HEK293 (cell line): ENCODE measurements around the gene CHAC2.
"Not testable (repeated sequence)": the region's sequence is repeated elsewhere in the genome, so short reads cannot be mapped to it uniquely, and the experiment has no call there.

Experiments
- CTCF ChIA-PET: fragments of 350-600 bp; formaldehyde crosslinking; extraction: SDS; loops from one replicate; lab custom pipeline; 2021; ENCODE audit warnings: antibody characterized with exemption; lab: Yijun Ruan, JAX
- POLR2A ChIA-PET: fragments of 300-600 bp; formaldehyde crosslinking; extraction: SDS; loops from one replicate; lab custom pipeline; 2020; ENCODE audit warnings: antibody characterized with exemption, inconsistent platforms; lab: Yijun Ruan, JAX
- H3K27ac ChIP-seq: fragments of 200-500 bp; sonication (Bioruptor generic); 2 replicates; pipeline ENCODE4 v1.5.1; 2014; ENCODE audit warnings: low read depth, low read length, control low read depth, inconsistent platforms; ENCODE audit errors: extremely low read depth
- H3K36me3 ChIP-seq, 2 experiments: fragments of 200-500 bp in 1 of 2; sonication (Bioruptor generic) in 1 of 2; 1 replicate in 1 of 2; 2 replicates in 1 of 2; pipeline ENCODE4 v1.5.1; 2014 to 2017; ENCODE audit warnings: inconsistent platforms in 2 of 2, low read length in 2 of 2; ENCODE audit not compliant: control insufficient read depth in 2 of 2, insufficient read depth in 1 of 2
- H3K4me1 ChIP-seq: fragments of 200-500 bp; sonication (Bioruptor generic); 2 replicates; pipeline ENCODE4 v1.5.1; 2014; ENCODE audit warnings: mild to moderate bottlenecking, low read length, inconsistent platforms; ENCODE audit not compliant: control insufficient read depth, insufficient read depth
- H3K4me3 ChIP-seq: 2 replicates; pipeline ENCODE4 v1.5.1; 2011; ENCODE audit warnings: low read depth, mild to moderate bottlenecking, control low read depth, low read length, moderate library complexity
- H3K9me3 ChIP-seq: fragments of 200-500 bp; sonication (Bioruptor generic); 2 replicates; pipeline ENCODE4 v1.5.1; 2014; ENCODE audit warnings: low read depth, low read length, inconsistent platforms; ENCODE audit not compliant: control insufficient read depth, insufficient read depth
- BCL11B ChIP-seq: fragments of 450-650 bp; formaldehyde crosslinking; IDR thresholded peaks from 2 replicates; pipeline ENCODE4 v1.5.1; 2016; ENCODE audit warnings: low read depth, missing biosample characterization, missing genetic modification characterization
- ELK4 ChIP-seq: IDR thresholded peaks from 2 replicates; pipeline ENCODE4 v1.6.1; 2011; ENCODE audit warnings: mild to moderate bottlenecking, low read depth, low read length, borderline replicate concordance
- KLF8 ChIP-seq: fragments of 450-650 bp; formaldehyde crosslinking; IDR thresholded peaks from 2 replicates; pipeline ENCODE4 v1.5.1; 2016; ENCODE audit warnings: missing biosample characterization, missing genetic modification characterization
- YY1 ChIP-seq: fragments of 450-650 bp; formaldehyde crosslinking; IDR thresholded peaks from 2 replicates; pipeline ENCODE4 v1.5.1; 2018; ENCODE audit warnings: missing biosample characterization, missing genetic modification characterization
- ZBTB6 ChIP-seq: fragments of 450-650 bp; formaldehyde crosslinking; IDR thresholded peaks from 2 replicates; pipeline ENCODE4 v1.5.1; 2017; ENCODE audit warnings: missing biosample characterization, missing genetic modification characterization
- ZNF114 ChIP-seq: fragments of 450-650 bp; formaldehyde crosslinking; IDR thresholded peaks from 2 replicates; pipeline ENCODE4 v1.5.0; 2017; ENCODE audit warnings: missing biosample characterization, missing genetic modification characterization
- ZNF16 ChIP-seq: fragments of 450-650 bp; formaldehyde crosslinking; IDR thresholded peaks from 2 replicates; pipeline ENCODE4 v1.5.1; 2016; ENCODE audit warnings: low read depth, missing biosample characterization, missing genetic modification characterization
- ZNF169 ChIP-seq: fragments of 450-650 bp; formaldehyde crosslinking; IDR thresholded peaks from 2 replicates; pipeline ENCODE4 v1.5.1; 2016; ENCODE audit warnings: missing biosample characterization, missing genetic modification characterization
- ZNF202 ChIP-seq: fragments of 450-650 bp; formaldehyde crosslinking; IDR thresholded peaks from 2 replicates; pipeline ENCODE4 v1.5.1; 2016; ENCODE audit warnings: missing biosample characterization, missing genetic modification characterization, borderline replicate concordance
- ZNF24 ChIP-seq: fragments of 450-650 bp; formaldehyde crosslinking; IDR thresholded peaks from 2 replicates; pipeline ENCODE4 v1.5.1; 2016; ENCODE audit warnings: missing biosample characterization, missing genetic modification characterization
- ZNF280D ChIP-seq: fragments of 450-650 bp; formaldehyde crosslinking; IDR thresholded peaks from 2 replicates; pipeline ENCODE4 v1.5.1; 2016; ENCODE audit warnings: missing biosample characterization, missing genetic modification characterization
- ZNF37A ChIP-seq: fragments of 450-650 bp; IDR thresholded peaks from 2 replicates; pipeline ENCODE4 v1.5.1; 2018; ENCODE audit warnings: missing biosample characterization, missing genetic modification characterization
- ZNF404 ChIP-seq: fragments of 450-650 bp; formaldehyde crosslinking; IDR thresholded peaks from 2 replicates; pipeline ENCODE4 v1.5.1; 2017; ENCODE audit warnings: missing biosample characterization, missing genetic modification characterization
- ZNF660 ChIP-seq: fragments of 450-650 bp; IDR thresholded peaks from 2 replicates; pipeline ENCODE4 v1.5.1; 2018; ENCODE audit warnings: missing biosample characterization, mild to moderate bottlenecking, missing genetic modification characterization
- ZNF664 ChIP-seq: fragments of 450-650 bp; formaldehyde crosslinking; IDR thresholded peaks from 2 replicates; pipeline ENCODE4 v1.5.1; 2016; ENCODE audit warnings: missing biosample characterization, missing genetic modification characterization
- ZNF704 ChIP-seq: fragments of 450-650 bp; formaldehyde crosslinking; IDR thresholded peaks from 2 replicates; pipeline ENCODE4 v1.5.1; 2016; ENCODE audit warnings: missing biosample characterization, missing genetic modification characterization

CHAC2 gene

GRCh38 chr2:53755121-53755520, 12.5 kb upstream of the CHAC2 start:
- Histone ChIP-seq H3K9me3 (no peaks in the 10 kb centered on the region), H3K4me1 (no peaks in the 10 kb centered on the region), H3K27ac (no peak overlapping the region), H3K36me3 (peaks cover 4 to 29% of the 10 kb centered on the region in 2 experiments; a peak in 2 of 3 replicates), H3K4me3 (no peak overlapping the region)
- CTCF ChIA-PET: interaction anchor here (0.7 kb wide), 1 partner anchor 920 kb away, joined by 3 read pairs; no protein-coding TSS in a partner anchor
- POLR2A ChIA-PET: no interaction called here
- TF ChIP-seq YY1 (tag by site-specific recombination) (no peak), ELK4 (no peak), ZNF169 (no peak), ZNF24 (no peak), ZNF704 (no peak), ZNF664 (no peak), ZNF114 (tag by site-specific recombination) (no peak), ZNF202 (tag by site-specific recombination) (no peak), BCL11B (tag by site-specific recombination) (no peak), ZNF280D (no peak), ZNF16 (no peak), ZNF660 (no peak), ZBTB6 (tag by site-specific recombination) (no peak)

GRCh38 chr2:53756644-53757043, 11.0 kb upstream of the CHAC2 start:
- Histone ChIP-seq H3K36me3 (peaks cover 4 to 31% of the 10 kb centered on the region in 2 experiments; a peak in 2 of 3 replicates), H3K9me3 (no peaks in the 10 kb centered on the region), H3K27ac (no peak overlapping the region), H3K4me1 (no peaks in the 10 kb centered on the region), H3K4me3 (no peak overlapping the region)
- POLR2A ChIA-PET: interaction anchor here (0.9 kb wide), 1 partner anchor 11 kb away, joined by 4 read pairs; the partner anchor contains the start of gene CHAC2
- no peak for TF ChIP-seq ZNF404
- TF ChIP-seq ZNF37A (tag by site-specific recombination): no peak
- TF ChIP-seq KLF8: no peak
- CTCF ChIA-PET: interaction anchor here (0.7 kb wide), 1 partner anchor 47 kb away, joined by 3 read pairs; no protein-coding TSS in a partner anchor

GRCh38 chr2:53757206-53757605, 10.4 kb upstream of the CHAC2 start:
- H3K4me1 ChIP-seq, POLR2A ChIA-PET, CTCF ChIA-PET: not testable (repeated sequence)

More at GRCh38 chr2:53757206-53757605, 10.4 kb upstream of the CHAC2 start:
- H3K9me3 ChIP-seq, H3K27ac ChIP-seq, H3K4me3 ChIP-seq: not testable (repeated sequence)
- peaks cover 4 to 35% of the 10 kb centered on the region in 2 experiments; a peak in 2 of 3 replicates for H3K36me3 ChIP-seq
